Measurements from ENCODE around the gene KIAA0513.

KIAA0513 gene

GRCh38 chr16:85083051-85083639 lies 55.5 kb downstream of the KIAA0513 start:
- H3K27ac ChIP-seq = no peak overlapping the region
- TF ChIP-seq, protein P1, sequence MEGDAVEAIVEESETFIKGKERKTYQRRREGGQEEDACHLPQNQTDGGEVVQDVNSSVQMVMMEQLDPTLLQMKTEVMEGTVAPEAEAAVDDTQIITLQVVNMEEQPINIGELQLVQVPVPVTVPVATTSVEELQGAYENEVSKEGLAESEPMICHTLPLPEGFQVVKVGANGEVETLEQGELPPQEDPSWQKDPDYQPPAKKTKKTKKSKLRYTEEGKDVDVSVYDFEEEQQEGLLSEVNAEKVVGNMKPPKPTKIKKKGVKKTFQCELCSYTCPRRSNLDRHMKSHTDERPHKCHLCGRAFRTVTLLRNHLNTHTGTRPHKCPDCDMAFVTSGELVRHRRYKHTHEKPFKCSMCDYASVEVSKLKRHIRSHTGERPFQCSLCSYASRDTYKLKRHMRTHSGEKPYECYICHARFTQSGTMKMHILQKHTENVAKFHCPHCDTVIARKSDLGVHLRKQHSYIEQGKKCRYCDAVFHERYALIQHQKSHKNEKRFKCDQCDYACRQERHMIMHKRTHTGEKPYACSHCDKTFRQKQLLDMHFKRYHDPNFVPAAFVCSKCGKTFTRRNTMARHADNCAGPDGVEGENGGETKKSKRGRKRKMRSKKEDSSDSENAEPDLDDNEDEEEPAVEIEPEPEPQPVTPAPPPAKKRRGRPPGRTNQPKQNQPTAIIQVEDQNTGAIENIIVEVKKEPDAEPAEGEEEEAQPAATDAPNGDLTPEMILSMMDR (conservative IDR thresholded peaks at IDR 0.05) = no peak

- no peak overlapping the region for H3K27ac ChIP-seq
- TF ChIP-seq, protein P1 (conservative IDR thresholded peaks at IDR 0.05) = no peak
Observed at GRCh38 chr16:85084841-85085510, 57.4 kb downstream of the KIAA0513 start.

DNA sequence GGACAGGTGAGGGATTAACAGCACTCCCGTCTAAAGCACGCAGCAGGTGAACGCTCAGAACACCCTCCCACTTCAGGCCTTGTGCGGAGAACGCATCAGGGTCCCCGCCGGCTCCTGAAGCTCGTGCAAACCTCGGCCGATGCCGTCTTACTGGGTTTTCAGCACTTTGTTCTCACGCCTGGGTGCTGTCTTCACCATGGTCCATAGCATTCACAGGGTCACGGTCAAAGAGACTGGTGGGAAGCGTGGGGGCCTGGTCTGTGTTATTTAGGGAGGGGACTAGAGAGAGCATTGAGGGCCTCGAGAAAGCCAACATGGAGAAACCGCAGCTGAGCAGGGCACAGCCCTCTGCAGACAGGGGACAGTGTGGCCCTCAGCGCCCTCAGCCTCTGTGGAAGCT lies 58.1 kb downstream of the KIAA0513 start:
- H3K27ac ChIP-seq = no peak overlapping the region
- TF ChIP-seq, protein P1 (conservative IDR thresholded peaks at IDR 0.05) = no peak

- H3K27ac ChIP-seq = no peak overlapping the region
- TF ChIP-seq, protein P1 (conservative IDR thresholded peaks at IDR 0.05) = peak; percentile 65
Observed at GRCh38 chr16:85086347-85087291, 59.0 kb downstream of the KIAA0513 start.

DNA sequence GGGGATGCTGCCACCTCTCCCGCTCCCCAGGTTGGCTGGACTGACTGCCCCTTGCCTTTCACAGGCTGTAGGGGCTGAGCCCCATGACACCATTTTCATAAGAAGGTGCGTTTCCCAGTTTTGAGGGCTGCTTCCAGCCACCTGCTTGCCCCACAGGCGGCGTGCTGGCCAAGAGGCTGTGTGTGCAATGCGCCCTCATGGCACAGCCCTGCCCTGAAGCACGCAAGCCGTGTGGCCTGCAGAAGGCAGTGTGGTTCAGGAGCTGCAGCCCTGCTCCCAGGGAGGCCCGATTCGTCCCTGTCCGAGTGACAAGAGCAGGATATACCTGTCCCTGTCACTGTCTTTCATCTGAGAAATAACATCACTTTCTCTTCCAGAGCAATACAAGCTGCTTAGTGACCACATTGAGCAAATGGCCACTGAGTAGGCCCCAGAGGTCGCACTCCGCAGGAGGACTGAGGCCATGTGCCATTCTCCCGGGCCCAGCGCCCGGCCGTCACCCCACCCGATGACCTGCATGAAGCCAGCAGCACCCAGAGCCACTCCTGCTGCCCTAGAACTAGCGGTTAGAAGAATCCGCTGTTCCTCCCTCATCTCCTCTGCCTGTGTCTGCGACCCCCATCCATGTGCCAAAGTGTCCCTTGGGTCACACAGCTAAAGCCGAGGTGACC lies 60.4 kb downstream of the KIAA0513 start:
- no peak overlapping the region for H3K27ac ChIP-seq
- TF ChIP-seq, protein P1 (conservative IDR thresholded peaks at IDR 0.05) = no peak

- no peak overlapping the region for H3K27ac ChIP-seq
- TF ChIP-seq, protein P1 (conservative IDR thresholded peaks at IDR 0.05) = no peak
Observed at GRCh38 chr16:85088570-85089199, 61.1 kb downstream of the KIAA0513 start.
